CD14-positive monocyte (primary cell): ENCODE measurements around the gene CX3CL1. TPM values are rescaled to one million over a fixed set of nuclear protein-coding genes. Genes with fewer than 3 reads are reported as not detected.

Source experiments
- DNase-seq, 3 donors: peaks; one replicate each; pipeline ENCODE4 v3.0.0-alpha.2; 2011 to 2022
- H2AFZ ChIP-seq: 2 replicates; pipeline ENCODE4 v1.6.0; 2012; ENCODE audit warnings: mild to moderate bottlenecking, low read depth, low read length, inconsistent platforms; ENCODE audit not compliant: insufficient read depth, poor library complexity, severe bottlenecking
- H3K27ac ChIP-seq, 2 donors: 1 replicate in 1 of 2; 2 replicates in 1 of 2; pipeline ENCODE4 v1.5.1; 2012 to 2013; ENCODE audit warnings: low read length in 2 of 2, control low read depth in 1 of 2, inconsistent platforms in 1 of 2, low read depth in 1 of 2, mild to moderate bottlenecking in 1 of 2
- H3K27me3 ChIP-seq, 2 donors: one replicate each; pipeline versions ENCODE4 v1.6.0 to v1.6.1; 2011 to 2013; ENCODE audit warnings: low read length in 2 of 2; ENCODE audit not compliant: control insufficient read depth in 2 of 2, insufficient read depth in 2 of 2
- H3K36me3 ChIP-seq, 2 donors: replicated peaks in 1 of 2; 1 replicate in 1 of 2; 2 replicates in 1 of 2; pipeline versions ENCODE4 v1.5.1 to v1.6.1; 2012 to 2013; ENCODE audit warnings: low read length in 2 of 2, control low read depth in 1 of 2, inconsistent platforms in 1 of 2, mild to moderate bottlenecking in 1 of 2; ENCODE audit not compliant: insufficient read depth in 2 of 2, control insufficient read depth in 1 of 2
- H3K4me1 ChIP-seq, 2 donors: 1 replicate in 1 of 2; 2 replicates in 1 of 2; pipeline versions ENCODE4 v1.5.1 to v1.6.1; 2012 to 2013; ENCODE audit warnings: low read length in 2 of 2, control low read depth in 1 of 2, inconsistent platforms in 1 of 2, mild to moderate bottlenecking in 1 of 2, moderate library complexity in 1 of 2; ENCODE audit not compliant: insufficient read depth in 2 of 2, control insufficient read depth in 1 of 2
- H3K4me2 ChIP-seq: replicated peaks from 2 replicates; pipeline ENCODE3; 2012; ENCODE audit warnings: low read length, moderate library complexity, mild to moderate bottlenecking; ENCODE audit not compliant: poor library complexity, severe bottlenecking; ENCODE audit errors: extremely low read depth
- H3K4me3 ChIP-seq, 3 experiments: fragments of 200-600 bp in 1 of 3; sonication (generic) in 1 of 3; replicated peaks in 1 of 3; 1 replicate in 2 of 3; 2 replicates in 1 of 3; pipeline ENCODE4 v1.5.1; 2011 to 2013; ENCODE audit warnings: low read length in 3 of 3, mild to moderate bottlenecking in 3 of 3, control low read depth in 2 of 3, low read depth in 2 of 3, inconsistent platforms in 1 of 3, moderate library complexity in 1 of 3
- H3K79me2 ChIP-seq: 2 replicates; pipeline ENCODE4 v1.6.0; 2012; ENCODE audit warnings: mild to moderate bottlenecking, control low read depth, inconsistent platforms, low read length, moderate library complexity; ENCODE audit not compliant: insufficient read depth
- H3K9ac ChIP-seq: 2 replicates; pipeline ENCODE4 v1.6.0; 2017; ENCODE audit warnings: low read length, mild to moderate bottlenecking; ENCODE audit not compliant: insufficient read depth, poor library complexity, severe bottlenecking
- H3K9me3 ChIP-seq, 2 donors: replicated peaks in 1 of 2; 1 replicate in 1 of 2; 2 replicates in 1 of 2; pipeline versions ENCODE4 v1.5.1 to v1.6.1; 2012 to 2013; ENCODE audit warnings: low read length in 2 of 2, control low read depth in 1 of 2; ENCODE audit not compliant: control insufficient read depth in 1 of 2, insufficient read depth in 1 of 2
- H4K20me1 ChIP-seq: 2 replicates; pipeline ENCODE4 v1.6.0; 2012; ENCODE audit warnings: mild to moderate bottlenecking, low read length, control low read depth, moderate library complexity; ENCODE audit not compliant: insufficient read depth
- H3K27ac Mint-ChIP-seq, 7 donors: one replicate each; pipeline ENCODE4 v1.8.0; 2020; ENCODE audit warnings: mild to moderate bottlenecking in 7 of 7, mixed read lengths in 7 of 7, moderate library complexity in 6 of 7, inconsistent platforms in 2 of 7
- H3K27me3 Mint-ChIP-seq, 3 donors: one replicate each; pipeline ENCODE4 v1.8.0; 2021 to 2022; ENCODE audit warnings: low read depth in 3 of 3, mild to moderate bottlenecking in 3 of 3, mixed read lengths in 3 of 3, moderate library complexity in 3 of 3, inconsistent platforms in 1 of 3
- H3K36me3 Mint-ChIP-seq, 2 donors: one replicate each; pipeline ENCODE4 v1.8.0; 2020; ENCODE audit warnings: mixed read lengths in 2 of 2, inconsistent platforms in 1 of 2, mild to moderate bottlenecking in 1 of 2
- H3K4me1 Mint-ChIP-seq: one replicate; pipeline ENCODE4 v1.8.0; 2020; ENCODE audit warnings: mild to moderate bottlenecking, mixed read lengths
- H3K4me3 Mint-ChIP-seq, 2 donors: one replicate each; pipeline ENCODE4 v1.8.0; 2020; ENCODE audit warnings: mild to moderate bottlenecking in 2 of 2, mixed read lengths in 2 of 2, moderate library complexity in 1 of 2
- H3K9me3 Mint-ChIP-seq, 7 donors: one replicate each; pipeline ENCODE4 v1.8.0; 2020 to 2022; ENCODE audit warnings: mixed read lengths in 7 of 7, mild to moderate bottlenecking in 6 of 7, moderate library complexity in 6 of 7, inconsistent platforms in 2 of 7
- WGBS: methylation state at CpG from one replicate; pipeline ENCODE4 v1.1.5; 2013; ENCODE audit warnings: missing lambda C conversion rate; ENCODE audit not compliant: insufficient coverage; 5-methylcytosine and 5-hydroxymethylcytosine counted together
- intact Hi-C, 2 donors: fragments of 100-400 bp; cut with micrococcal nuclease; formaldehyde crosslinking; loops; one replicate each; pipeline versions ENCODE4 v1.15.0 to v1.15.1; 2023
- polyA plus RNA-seq, 3 donors: library from polyadenylated mRNA; depleted of rRNA in 1 of 3; unstranded in 2 of 3; stranded (reverse) in 1 of 3; fragments of 300-500 nt in 2 of 3; fragments of >200 nt in 1 of 3; fragmentation: Illumina TruSeq in 2 of 3; gene quantifications; 1 replicate in 2 of 3; 2 replicates in 1 of 3; pipeline ENCODE4 v1.2.3, GENCODE V29; 2012 to 2021
- TF ChIP-seq, protein P1 (sequence below): fragments of 200-600 bp; IDR thresholded peaks from one replicate; pipeline ENCODE4 v1.8.0; 2022; ENCODE audit warnings: antibody characterized with exemption, mild to moderate bottlenecking

Gene CX3CL1
- polyA plus RNA-seq, 3 donors: not detected

GRCh38 chr16:57419506-57419905, 47.2 kb downstream of the CX3CL1 start:
- H3K9ac ChIP-seq: peak overlapping the region; percentile 65
- no peaks in the 10 kb centered on the region for H3K9me3 ChIP-seq
- DNase-seq: no peak

DNA sequence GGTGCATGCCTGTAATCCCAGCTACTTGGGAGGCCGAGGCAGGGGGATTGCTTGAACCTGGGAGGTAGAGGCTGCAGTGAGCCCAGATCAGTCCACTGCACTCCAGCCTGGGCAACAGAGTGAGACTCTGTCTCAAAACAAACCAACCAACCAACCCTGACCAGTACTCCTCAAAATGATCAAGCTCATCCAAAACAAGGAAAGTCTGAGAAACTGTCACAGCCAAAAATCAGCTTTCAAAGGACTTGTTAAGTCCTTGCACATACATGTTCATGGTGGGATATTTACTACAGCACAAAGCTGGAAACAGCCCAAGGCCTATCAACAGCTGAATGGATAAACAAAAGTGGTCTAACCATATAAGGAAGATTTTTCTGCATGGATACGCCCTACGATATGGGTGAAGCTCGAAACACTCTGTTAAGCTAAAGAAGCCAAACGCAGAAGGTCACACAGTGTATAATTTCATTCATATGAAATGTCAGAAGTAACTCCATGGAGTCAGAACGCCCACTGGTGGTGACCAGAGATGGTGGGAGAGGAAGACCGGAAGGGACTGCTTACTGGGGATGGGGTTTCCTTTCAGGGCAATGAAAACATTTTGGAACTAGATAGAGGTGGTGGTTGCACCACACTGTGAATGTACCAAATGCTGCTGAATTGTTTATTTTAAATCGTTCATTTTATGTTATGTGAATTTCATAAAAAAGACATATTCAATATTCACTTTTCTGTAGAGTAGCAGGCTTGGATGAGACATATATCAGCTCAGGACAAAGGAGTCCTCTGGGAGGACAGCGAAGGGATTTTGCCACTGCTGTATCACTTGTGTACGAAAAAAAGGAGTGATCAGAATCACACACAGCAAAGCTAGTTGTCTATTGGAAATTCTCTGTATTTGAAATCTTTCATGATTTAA, 50.0 kb downstream of the CX3CL1 start:
- no peaks in the 10 kb centered on the region for H4K20me1 ChIP-seq
- H3K27ac ChIP-seq: no peak overlapping the region
- Mint-ChIP-seq H3K4me3 (no peak overlapping the region), H3K4me1 (peaks cover 11% of the 10 kb centered on the region), H3K27me3 (peaks cover 2 to 3% (median 2%) of the 10 kb centered on the region in 3 donors), H3K27ac (no peak overlapping the region), H3K36me3 (peaks cover 4 to 13% of the 10 kb centered on the region in 2 donors), H3K9me3 (peaks cover 0 to 2% (median 0%) of the 10 kb centered on the region in 7 donors)
- peaks cover 5 to 10% of the 10 kb centered on the region in 2 donors for H3K36me3 ChIP-seq
- peak in 1 of 3 donors; percentile 17 for DNase-seq
- 95% methylated on average over 4 of the region's 10 CpGs for WGBS
- intact Hi-C loops: no loop called here
- no peaks in the 10 kb centered on the region for H3K9me3 ChIP-seq
- TF ChIP-seq, protein P1, sequence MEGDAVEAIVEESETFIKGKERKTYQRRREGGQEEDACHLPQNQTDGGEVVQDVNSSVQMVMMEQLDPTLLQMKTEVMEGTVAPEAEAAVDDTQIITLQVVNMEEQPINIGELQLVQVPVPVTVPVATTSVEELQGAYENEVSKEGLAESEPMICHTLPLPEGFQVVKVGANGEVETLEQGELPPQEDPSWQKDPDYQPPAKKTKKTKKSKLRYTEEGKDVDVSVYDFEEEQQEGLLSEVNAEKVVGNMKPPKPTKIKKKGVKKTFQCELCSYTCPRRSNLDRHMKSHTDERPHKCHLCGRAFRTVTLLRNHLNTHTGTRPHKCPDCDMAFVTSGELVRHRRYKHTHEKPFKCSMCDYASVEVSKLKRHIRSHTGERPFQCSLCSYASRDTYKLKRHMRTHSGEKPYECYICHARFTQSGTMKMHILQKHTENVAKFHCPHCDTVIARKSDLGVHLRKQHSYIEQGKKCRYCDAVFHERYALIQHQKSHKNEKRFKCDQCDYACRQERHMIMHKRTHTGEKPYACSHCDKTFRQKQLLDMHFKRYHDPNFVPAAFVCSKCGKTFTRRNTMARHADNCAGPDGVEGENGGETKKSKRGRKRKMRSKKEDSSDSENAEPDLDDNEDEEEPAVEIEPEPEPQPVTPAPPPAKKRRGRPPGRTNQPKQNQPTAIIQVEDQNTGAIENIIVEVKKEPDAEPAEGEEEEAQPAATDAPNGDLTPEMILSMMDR: peak; percentile 23
- H2AFZ ChIP-seq: no peak overlapping the region
- peaks cover 9 to 12% of the 10 kb centered on the region in 2 donors for H3K4me1 ChIP-seq
- H3K9ac ChIP-seq: no peak overlapping the region
- no peak overlapping the region for H3K4me2 ChIP-seq
- H3K27me3 ChIP-seq: no peaks in the 10 kb centered on the region
- H3K79me2 ChIP-seq: no peaks in the 10 kb centered on the region
- no peak overlapping the region for H3K4me3 ChIP-seq

More at GRCh38 chr16:57419506-57419905, 47.2 kb downstream of the CX3CL1 start:
- 72% methylated on average over 3 of the region's 6 CpGs for WGBS
- peak overlapping the region in 2 of 7 donors; percentile 62 to 72 for H3K27ac Mint-ChIP-seq
- H3K36me3 ChIP-seq: no peaks in the 10 kb centered on the region
- H3K27ac ChIP-seq: peak overlapping the region in 1 of 2 donors; percentile 43
- peak overlapping the region; percentile 96 for H2AFZ ChIP-seq
- intact Hi-C loops: no loop called here
- H3K4me1 ChIP-seq: peaks cover 20 to 24% of the 10 kb centered on the region in 2 donors
- H3K27me3 ChIP-seq: no peaks in the 10 kb centered on the region
- TF ChIP-seq, protein P1: no peak
- H3K4me3 ChIP-seq: no peak overlapping the region
- peaks cover 0 to 2% (median 0%) of the 10 kb centered on the region in 7 donors for H3K9me3 Mint-ChIP-seq
- peaks cover 19% of the 10 kb centered on the region for H3K4me1 Mint-ChIP-seq
- H3K4me2 ChIP-seq: peak overlapping the region; percentile 85
- no peaks in the 10 kb centered on the region for H4K20me1 ChIP-seq
- no peaks in the 10 kb centered on the region for H3K36me3 Mint-ChIP-seq
- H3K79me2 ChIP-seq: no peaks in the 10 kb centered on the region
- no peak overlapping the region for H3K4me3 Mint-ChIP-seq
- peaks cover 5 to 8% (median 7%) of the 10 kb centered on the region in 3 donors for H3K27me3 Mint-ChIP-seq
